Tibial artery (tissue), 4 donors: Measurements from ENCODE around the gene LAMA2.

Experiments used
- DNase-seq, 2 donors: peaks; one replicate each; pipeline ENCODE4 v3.0.0-alpha.2; 2019
- H3K27ac ChIP-seq, 2 donors: fragments of 200-600 bp; sonication (generic) in 1 of 2; 1 replicate in 1 of 2; 2 replicates in 1 of 2; pipeline ENCODE4 v1.5.1; 2018 to 2019; ENCODE audit warnings: mild to moderate bottlenecking in 1 of 2
- H3K27me3 ChIP-seq, 2 donors: fragments of 200-600 bp; sonication (generic) in 1 of 2; one replicate each; pipeline versions ENCODE4 v1.5.1 to v1.6.0; 2016 to 2019
- H3K36me3 ChIP-seq, 3 donors: fragments of 200-600 bp; sonication (generic) in 2 of 3; one replicate each; pipeline ENCODE4 v1.5.1; 2016 to 2019; ENCODE audit warnings: mild to moderate bottlenecking in 2 of 3
- H3K4me1 ChIP-seq, 4 donors: fragments of 200-600 bp; sonication (generic) in 2 of 4; 1 replicate in 3 of 4; 2 replicates in 1 of 4; pipeline ENCODE4 v1.5.1; 2016 to 2019
- H3K4me3 ChIP-seq, 2 donors: fragments of 200-600 bp; sonication (generic) in 1 of 2; 1 replicate in 1 of 2; 2 replicates in 1 of 2; pipeline ENCODE4 v1.5.1; 2018 to 2019; ENCODE audit warnings: mild to moderate bottlenecking in 2 of 2
- H3K9me3 ChIP-seq, 3 donors: fragments of 200-600 bp; sonication (generic) in 1 of 3; one replicate each; pipeline ENCODE4 v1.5.1; 2016 to 2019
- intact Hi-C: fragments of 100-400 bp; cut with DNase I; formaldehyde crosslinking; loops from one replicate; pipeline ENCODE4 v1.15.0; 2023; ENCODE audit warnings: low total_unique reads
- TF ChIP-seq, protein P1 (sequence below), 2 experiments: fragments of 200-600 bp in 1 of 2; fragments of 450-650 bp in 1 of 2; IDR thresholded peaks; one replicate each; pipeline ENCODE4 v1.5.1; 2017 to 2019; ENCODE audit warnings: antibody characterized with exemption in 2 of 2, mild to moderate bottlenecking in 1 of 2, moderate library complexity in 1 of 2

Gene LAMA2

DNA sequence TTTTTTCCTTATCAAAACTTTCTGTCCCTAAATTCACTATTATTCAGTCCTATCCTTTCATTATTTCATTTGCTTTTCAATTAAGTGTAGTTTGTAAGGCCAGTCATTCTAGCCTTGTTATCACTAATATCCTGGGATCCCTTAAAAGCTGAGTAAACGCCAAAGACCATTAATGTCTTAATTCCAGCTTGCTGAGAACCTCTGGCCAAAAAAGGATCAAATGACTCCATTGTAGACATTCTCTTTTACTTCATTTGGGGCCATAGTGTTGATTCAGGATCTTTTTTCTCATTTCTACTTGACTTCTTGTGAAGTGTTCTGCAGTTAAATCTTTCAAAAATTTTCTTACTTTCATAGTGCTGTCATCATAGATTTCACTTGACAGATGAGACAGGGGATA, 379.7 kb downstream of the LAMA2 start:
- Histone ChIP-seq H3K27ac (no peak overlapping the region), H3K36me3 (peaks cover 0 to 4% (median 0%) of the 10 kb centered on the region in 3 donors), H3K4me1 (no peaks in the 10 kb centered on the region), H3K9me3 (no peaks in the 10 kb centered on the region), H3K4me3 (no peak overlapping the region), H3K27me3 (no peaks in the 10 kb centered on the region)
- TF ChIP-seq, protein P1, sequence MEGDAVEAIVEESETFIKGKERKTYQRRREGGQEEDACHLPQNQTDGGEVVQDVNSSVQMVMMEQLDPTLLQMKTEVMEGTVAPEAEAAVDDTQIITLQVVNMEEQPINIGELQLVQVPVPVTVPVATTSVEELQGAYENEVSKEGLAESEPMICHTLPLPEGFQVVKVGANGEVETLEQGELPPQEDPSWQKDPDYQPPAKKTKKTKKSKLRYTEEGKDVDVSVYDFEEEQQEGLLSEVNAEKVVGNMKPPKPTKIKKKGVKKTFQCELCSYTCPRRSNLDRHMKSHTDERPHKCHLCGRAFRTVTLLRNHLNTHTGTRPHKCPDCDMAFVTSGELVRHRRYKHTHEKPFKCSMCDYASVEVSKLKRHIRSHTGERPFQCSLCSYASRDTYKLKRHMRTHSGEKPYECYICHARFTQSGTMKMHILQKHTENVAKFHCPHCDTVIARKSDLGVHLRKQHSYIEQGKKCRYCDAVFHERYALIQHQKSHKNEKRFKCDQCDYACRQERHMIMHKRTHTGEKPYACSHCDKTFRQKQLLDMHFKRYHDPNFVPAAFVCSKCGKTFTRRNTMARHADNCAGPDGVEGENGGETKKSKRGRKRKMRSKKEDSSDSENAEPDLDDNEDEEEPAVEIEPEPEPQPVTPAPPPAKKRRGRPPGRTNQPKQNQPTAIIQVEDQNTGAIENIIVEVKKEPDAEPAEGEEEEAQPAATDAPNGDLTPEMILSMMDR (IDR thresholded peaks at IDR 0.05), result no peak
- no peak for DNase-seq
- intact Hi-C loops, result no loop called here

- TF ChIP-seq, protein P1 (IDR thresholded peaks at IDR 0.05), result no peak
- no peaks in the 10 kb centered on the region for H3K27me3 ChIP-seq
- H3K4me1 ChIP-seq, result no peaks in the 10 kb centered on the region
- no peak overlapping the region for H3K4me3 ChIP-seq
- H3K9me3 ChIP-seq, result no peaks in the 10 kb centered on the region
- DNase-seq, result no peak
- intact Hi-C loops, result no loop called here
- peaks cover 0 to 4% (median 0%) of the 10 kb centered on the region in 3 donors for H3K36me3 ChIP-seq
- H3K27ac ChIP-seq, result no peak overlapping the region
These were observed 380.2 kb downstream of the LAMA2 start for GRCh38 chr6:129263176-129263575.

GRCh38 chr6:129264480-129265045, 381.6 kb downstream of the LAMA2 start:
- H3K4me3 ChIP-seq, result no peak overlapping the region
- TF ChIP-seq, protein P1 (IDR thresholded peaks at IDR 0.05), result no peak
- intact Hi-C loops, result no loop called here
- H3K4me1 ChIP-seq, result no peaks in the 10 kb centered on the region
- DNase-seq, result no peak
- H3K9me3 ChIP-seq, result no peaks in the 10 kb centered on the region
- no peak overlapping the region for H3K27ac ChIP-seq
- peaks cover 0 to 4% (median 0%) of the 10 kb centered on the region in 3 donors for H3K36me3 ChIP-seq
- no peaks in the 10 kb centered on the region for H3K27me3 ChIP-seq

GRCh38 chr6:129267028-129267427, 384.1 kb downstream of the LAMA2 start:
- Histone ChIP-seq H3K4me1 (no peaks in the 10 kb centered on the region), H3K4me3 (no peak overlapping the region), H3K27ac (no peak overlapping the region), H3K9me3 (no peaks in the 10 kb centered on the region), H3K27me3 (no peaks in the 10 kb centered on the region), H3K36me3 (peaks cover 0 to 4% (median 0%) of the 10 kb centered on the region in 3 donors)
- TF ChIP-seq, protein P1 (IDR thresholded peaks at IDR 0.05), result no peak
- intact Hi-C loops, result no loop called here
- DNase-seq, result no peak

DNA sequence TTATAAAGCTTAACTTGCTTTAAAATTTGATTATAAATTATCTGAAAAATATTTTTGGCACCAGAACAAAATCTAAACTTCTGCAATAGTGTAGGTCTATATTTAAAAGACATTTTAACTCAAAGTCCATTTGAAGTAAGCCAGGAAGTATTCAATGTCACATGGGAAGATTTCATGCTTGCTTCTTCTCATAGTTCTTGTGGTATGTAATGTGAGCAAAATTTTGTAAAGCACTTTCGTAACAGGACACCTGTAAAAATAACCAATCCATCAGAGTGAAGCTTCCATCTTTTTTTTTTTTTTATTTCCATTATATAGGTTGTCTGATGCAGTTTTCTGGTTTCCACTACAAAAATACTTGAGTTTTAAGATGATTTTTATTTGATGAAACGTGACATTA, 386.1 kb downstream of the LAMA2 start:
- intact Hi-C loops, result no loop called here
- no peaks in the 10 kb centered on the region for H3K4me1 ChIP-seq
- H3K27ac ChIP-seq, result no peak overlapping the region
- peaks cover 0 to 4% (median 0%) of the 10 kb centered on the region in 3 donors for H3K36me3 ChIP-seq
- no peaks in the 10 kb centered on the region for H3K9me3 ChIP-seq
- no peaks in the 10 kb centered on the region for H3K27me3 ChIP-seq
- no peak for DNase-seq
- H3K4me3 ChIP-seq, result no peak overlapping the region
- TF ChIP-seq, protein P1 (IDR thresholded peaks at IDR 0.05), result no peak

GRCh38 chr6:129269891-129270290, 387.0 kb downstream of the LAMA2 start:
- DNase-seq, result no peak
- H3K4me3 ChIP-seq, result no peak overlapping the region

More at GRCh38 chr6:129269891-129270290, 387.0 kb downstream of the LAMA2 start:
- Histone ChIP-seq H3K27ac (no peak overlapping the region), H3K36me3 (peaks cover 0 to 4% (median 0%) of the 10 kb centered on the region in 3 donors), H3K27me3 (no peaks in the 10 kb centered on the region), H3K4me1 (no peaks in the 10 kb centered on the region), H3K9me3 (no peaks in the 10 kb centered on the region)
- TF ChIP-seq, protein P1 (IDR thresholded peaks at IDR 0.05), result no peak
- intact Hi-C loops, result no loop called here
